CD4-positive, alpha-beta T cell treated with Interleukin-17A for 4 hours (primary cell): ENCODE results near the gene TSPAN7.
A peak's percentile ranks its signal among the peaks of the same experiment; 100 is the strongest.

ENCODE experiments used
- DNase-seq: peaks from one replicate; pipeline ENCODE4 v3.0.0-alpha.2; 2020; ENCODE audit warnings: mixed read lengths

TSPAN7 gene

GRCh38 chrX:38595801-38596200 lies 34.5 kb downstream of the TSPAN7 start:
- DNase-seq: no peak

GRCh38 chrX:38596939-38597338 lies 35.6 kb downstream of the TSPAN7 start:
- DNase-seq: no peak

- no peak for DNase-seq
Measured at GRCh38 chrX:38599796-38600755, 38.7 kb downstream of the TSPAN7 start.

- DNase-seq: no peak
Measured at GRCh38 chrX:38601866-38602265, 40.5 kb downstream of the TSPAN7 start.

- no peak for DNase-seq
Measured at GRCh38 chrX:38606821-38607220, 45.5 kb downstream of the TSPAN7 start.

- DNase-seq: no peak
Measured at GRCh38 chrX:38607976-38608375, 46.6 kb downstream of the TSPAN7 start.

- no peak for DNase-seq
Measured at GRCh38 chrX:38610849-38611248, 49.5 kb downstream of the TSPAN7 start.

- no peak for DNase-seq
Measured at GRCh38 chrX:38612281-38612680, 50.9 kb downstream of the TSPAN7 start.

GRCh38 chrX:38614485-38614884 lies 53.1 kb downstream of the TSPAN7 start:
- no peak for DNase-seq

- no peak for DNase-seq
Measured at GRCh38 chrX:38616904-38617303, 55.6 kb downstream of the TSPAN7 start.

GRCh38 chrX:38618180-38618579 lies 56.8 kb downstream of the TSPAN7 start:
- no peak for DNase-seq

- no peak for DNase-seq
Measured at GRCh38 chrX:38620623-38621022, 59.3 kb downstream of the TSPAN7 start.

- DNase-seq: no peak
Measured at GRCh38 chrX:38626296-38626695, 65.0 kb downstream of the TSPAN7 start.

- DNase-seq: peak; percentile 19
Measured at GRCh38 chrX:38627683-38628082, 66.3 kb downstream of the TSPAN7 start.

GRCh38 chrX:38628587-38628986 lies 67.2 kb downstream of the TSPAN7 start:
- DNase-seq: no peak

- no peak for DNase-seq
Measured at GRCh38 chrX:38632516-38632915, 71.2 kb downstream of the TSPAN7 start.

GRCh38 chrX:38634665-38635064 lies 73.3 kb downstream of the TSPAN7 start:
- DNase-seq: no peak

- no peak for DNase-seq
Measured at GRCh38 chrX:38636949-38637819, 75.8 kb downstream of the TSPAN7 start.

GRCh38 chrX:38638952-38639529 lies 77.7 kb downstream of the TSPAN7 start:
- DNase-seq: no peak

GRCh38 chrX:38639730-38640129 lies 78.4 kb downstream of the TSPAN7 start:
- DNase-seq: no peak

GRCh38 chrX:38641197-38641596 lies 79.9 kb downstream of the TSPAN7 start:
- DNase-seq: no peak

GRCh38 chrX:38643903-38644302 lies 82.6 kb downstream of the TSPAN7 start:
- no peak for DNase-seq

GRCh38 chrX:38646129-38646528 lies 84.8 kb downstream of the TSPAN7 start:
- no peak for DNase-seq
